Left renal cortex interstitium (tissue), 4 donors: ENCODE data around the gene SIGLEC8. TPM values are rescaled to one million over a fixed set of nuclear protein-coding genes. Genes with fewer than 3 reads are reported as not detected.
"Not testable (repeated sequence)": the region's sequence is repeated elsewhere in the genome, so short reads cannot be mapped to it uniquely, and the experiment has no call there.

Experiments used
- DNase-seq, 4 donors: peaks; one replicate each; pipeline ENCODE4 v3.0.0-alpha.2; 2013; ENCODE audit warnings: low read depth in 4 of 4, low spot score in 2 of 4, missing footprints in 1 of 4
- polyA plus RNA-seq, 4 donors: library from polyadenylated mRNA; unstranded; fragments of 120-200 nt; gene quantifications; one replicate each; pipeline ENCODE4 v1.2.1, GENCODE V29; 2013; ENCODE audit not compliant: insufficient read length in 4 of 4

Gene SIGLEC8
- polyA plus RNA-seq, 4 donors, result 0.04 to 0.07 TPM; not detected in 2

DNA sequence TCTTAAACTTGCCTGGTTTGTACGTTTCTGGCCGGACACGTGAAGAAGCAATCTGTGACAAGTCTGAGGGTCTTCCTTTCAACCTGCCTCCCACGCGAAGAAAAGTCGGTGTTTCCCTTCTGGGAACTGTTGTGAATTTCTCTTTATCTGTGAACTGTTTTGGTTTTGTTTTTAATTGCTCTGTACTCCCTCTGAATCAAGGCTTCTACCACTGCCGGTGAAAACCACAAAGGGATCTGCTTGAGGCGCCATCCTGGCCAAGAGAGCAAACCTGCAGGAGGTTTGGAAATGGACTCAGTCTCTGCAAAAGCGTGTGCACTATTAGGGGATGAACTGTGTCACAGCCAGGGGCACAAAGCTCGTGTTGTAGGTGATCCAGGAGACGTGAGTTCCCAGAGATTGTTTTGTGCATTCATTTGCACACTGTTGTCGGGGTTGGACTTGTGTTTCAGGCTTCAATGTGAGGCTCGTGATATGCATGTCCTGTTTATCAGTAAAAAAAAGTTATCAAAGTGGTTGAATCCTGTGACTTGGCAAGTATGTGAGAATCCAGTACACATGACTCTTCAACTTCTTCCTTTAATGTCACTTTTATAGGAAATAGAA, 9.7 kb downstream of the SIGLEC8 start:
- DNase-seq, result no peak

DNA sequence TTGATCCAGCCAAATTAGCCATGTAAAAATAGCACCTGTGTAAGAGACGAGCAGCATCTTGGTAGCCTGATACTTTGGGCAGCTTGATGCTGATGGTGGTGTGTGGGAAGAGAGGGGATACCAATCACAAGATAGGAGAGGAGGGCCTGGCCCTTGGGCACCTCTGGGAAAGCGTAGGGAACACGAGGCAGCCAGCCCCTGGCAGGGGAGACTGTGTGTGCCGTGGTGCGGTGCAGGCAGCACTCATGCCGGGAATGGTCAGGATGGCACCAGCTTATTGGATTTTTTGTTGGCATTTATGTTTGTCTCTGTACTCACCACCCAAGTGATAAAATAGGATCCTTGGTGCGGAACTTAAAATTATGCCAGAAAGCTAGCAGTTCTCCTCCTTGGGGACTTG, 10.2 kb downstream of the SIGLEC8 start:
- DNase-seq, result no peak

DNA sequence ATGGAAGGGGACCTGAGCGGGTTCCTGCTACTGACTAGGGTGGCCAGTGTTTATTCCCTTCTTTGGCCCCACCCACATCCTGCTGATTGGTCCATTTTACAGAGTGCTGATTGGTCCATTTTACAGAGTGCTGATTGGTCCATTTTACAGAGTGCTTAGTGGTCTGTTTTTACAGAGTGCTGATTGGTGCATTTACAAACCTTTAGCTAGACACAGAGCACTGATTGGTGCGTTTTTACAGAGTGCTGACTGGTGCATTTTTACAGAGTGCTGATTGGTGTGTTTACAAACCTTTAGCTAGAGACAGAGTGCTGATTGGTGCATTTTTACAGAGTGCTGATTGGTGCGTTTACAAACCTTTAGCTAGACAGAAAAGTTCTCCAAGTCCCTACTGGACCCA, 10.7 kb downstream of the SIGLEC8 start:
- not testable (repeated sequence) for DNase-seq

DNA sequence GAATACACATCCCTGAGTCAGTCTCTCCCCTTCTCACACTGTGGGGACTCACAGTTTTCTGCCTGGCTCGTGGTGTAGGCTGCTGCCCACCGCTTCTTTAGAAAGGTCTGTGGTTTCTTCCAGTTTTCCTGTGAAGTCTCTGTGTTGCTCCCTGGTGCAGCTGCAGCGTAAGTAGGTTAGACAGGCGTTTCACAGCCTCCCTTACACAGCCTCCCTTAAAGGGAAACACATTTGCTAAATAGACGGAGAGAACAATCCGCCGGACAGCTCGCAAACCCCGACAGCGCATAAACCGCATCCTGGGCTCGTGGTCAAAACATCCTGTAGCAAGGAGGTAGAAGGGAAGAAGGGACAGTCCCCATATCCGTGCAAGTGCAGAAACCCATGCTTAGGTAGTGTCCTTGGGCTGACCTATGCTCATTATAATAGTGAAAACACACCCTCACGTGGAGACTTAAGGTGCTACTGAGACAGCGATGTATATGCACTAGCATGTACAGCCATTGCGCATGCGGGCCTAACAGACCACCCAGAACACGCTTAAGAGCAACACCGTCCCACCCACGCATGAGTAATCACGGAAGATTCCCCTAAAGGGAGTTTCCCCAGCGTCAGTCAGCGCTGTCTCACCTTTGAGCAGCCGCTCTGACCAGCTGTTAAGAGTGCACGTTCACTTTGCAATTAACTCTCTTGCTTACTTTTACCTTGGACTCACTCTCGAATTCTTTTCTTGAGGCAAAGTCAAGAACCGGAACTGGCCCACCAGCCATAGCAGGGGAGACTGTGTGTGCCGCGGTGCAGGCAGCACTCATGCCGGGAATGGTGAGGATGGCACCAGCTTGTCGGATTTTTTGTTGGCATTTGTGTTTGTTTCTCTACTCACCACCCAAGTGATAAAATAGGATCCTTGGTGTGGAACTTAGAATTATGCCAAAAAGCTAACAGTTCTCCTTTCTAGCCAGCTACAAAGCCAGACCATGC, 16.6 kb downstream of the SIGLEC8 start:
- DNase-seq, result no peak

DNA sequence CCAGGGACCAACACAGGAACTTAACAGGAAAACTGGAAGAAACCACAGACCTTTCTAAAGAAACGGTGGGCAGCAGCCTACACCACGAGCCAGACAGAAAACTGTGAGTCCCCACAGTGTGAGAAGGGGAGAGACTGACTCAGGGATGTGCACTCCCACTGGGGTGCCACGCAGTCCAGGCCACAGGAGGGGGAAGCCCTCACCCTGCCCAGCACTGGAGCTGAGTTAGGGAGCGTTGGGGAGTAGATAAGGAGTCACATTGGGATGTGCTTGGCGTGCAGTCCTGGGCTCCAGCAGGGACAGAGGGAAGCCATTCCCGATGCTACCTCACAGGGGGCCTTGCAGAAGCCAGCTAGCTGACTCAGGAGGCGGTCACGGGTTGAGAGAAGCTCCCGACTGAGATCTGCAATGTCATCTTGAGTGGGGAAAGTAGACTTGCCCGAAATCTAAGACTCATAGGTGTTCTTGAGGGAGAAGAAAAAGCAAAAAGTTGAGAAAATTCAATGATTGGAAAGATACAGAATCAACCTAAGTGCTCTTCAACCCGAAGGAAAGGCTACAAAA, 17.3 kb downstream of the SIGLEC8 start:
- DNase-seq, result no peak

DNA sequence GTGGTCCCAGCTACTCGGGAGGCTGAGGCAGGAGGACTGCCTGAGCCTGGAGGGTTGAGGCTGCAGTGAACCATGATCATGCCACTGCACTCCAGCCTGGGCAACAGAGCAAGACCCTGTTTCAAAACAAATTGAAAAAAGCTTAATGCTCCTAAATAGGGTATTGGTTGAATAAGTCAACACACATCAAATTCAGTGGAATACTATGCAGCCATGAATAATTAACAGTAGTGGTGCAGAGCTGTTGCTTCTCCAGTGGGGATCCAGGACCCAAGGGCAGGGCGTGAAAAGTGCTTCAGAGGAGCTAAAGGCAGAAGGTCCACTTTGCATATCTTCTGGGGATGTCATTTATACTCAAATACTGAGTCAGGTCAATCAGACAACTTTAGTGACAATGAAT, 18.2 kb downstream of the SIGLEC8 start:
- no peak for DNase-seq

DNA sequence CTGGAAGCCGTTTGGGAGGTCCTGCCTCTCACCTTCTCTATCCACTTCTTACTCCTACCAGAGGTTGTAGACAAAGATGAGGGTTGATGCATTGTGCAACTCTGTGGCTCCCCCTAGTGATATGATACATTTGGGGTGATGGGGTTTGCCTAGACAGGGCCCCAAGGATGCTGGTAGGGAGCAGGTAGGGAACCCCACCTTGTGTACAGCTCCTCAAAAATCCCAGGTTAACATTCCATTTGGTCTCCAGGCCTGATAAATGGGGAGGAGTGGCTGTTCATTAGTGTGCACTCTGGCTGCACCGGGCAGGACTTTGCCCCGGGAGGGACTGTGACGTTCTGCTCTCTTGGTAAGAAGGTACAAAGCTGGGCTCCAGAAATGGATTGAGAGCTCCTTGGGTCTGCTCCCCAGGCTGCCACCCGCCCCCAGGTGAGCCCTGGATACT, 19.2 kb downstream of the SIGLEC8 start:
- no peak for DNase-seq

DNA sequence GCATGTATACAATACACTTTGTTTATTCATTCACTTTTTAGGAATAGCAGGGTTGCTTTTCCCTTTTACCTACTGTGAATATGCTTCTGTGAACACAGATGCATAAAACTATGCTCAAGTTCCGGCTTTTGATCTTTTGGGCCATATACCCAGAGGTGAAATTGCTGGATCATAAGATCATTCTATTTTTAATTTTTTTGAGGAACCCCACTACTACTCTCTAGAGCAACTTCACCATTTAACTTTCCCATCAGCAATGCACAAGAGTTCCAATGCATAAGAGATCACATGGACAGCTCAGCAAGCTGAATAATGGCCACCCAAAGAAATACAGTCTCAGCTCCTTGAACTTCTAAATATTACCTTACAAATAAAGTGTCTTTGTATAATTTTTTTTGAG, 23.8 kb downstream of the SIGLEC8 start:
- DNase-seq, result no peak

DNA sequence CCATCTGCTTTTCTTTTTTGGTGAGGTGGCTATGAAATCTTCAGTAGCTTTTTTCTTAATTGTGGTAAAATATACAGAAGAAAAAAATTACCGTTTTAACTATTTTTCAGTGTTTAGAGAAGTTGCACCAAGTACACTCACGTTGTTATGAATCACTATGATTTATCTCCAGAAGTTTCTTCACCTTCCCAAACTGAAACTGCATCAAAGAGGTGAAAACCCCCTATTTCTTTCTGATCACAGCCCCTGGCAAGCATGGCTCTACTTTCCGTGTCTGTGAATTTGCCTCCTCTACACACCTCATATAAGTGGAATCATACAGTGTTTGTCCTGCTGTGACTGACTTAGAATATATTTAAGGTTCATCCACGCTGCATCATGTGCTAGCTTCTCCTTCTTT, 25.2 kb downstream of the SIGLEC8 start:
- DNase-seq, result no peak

DNA sequence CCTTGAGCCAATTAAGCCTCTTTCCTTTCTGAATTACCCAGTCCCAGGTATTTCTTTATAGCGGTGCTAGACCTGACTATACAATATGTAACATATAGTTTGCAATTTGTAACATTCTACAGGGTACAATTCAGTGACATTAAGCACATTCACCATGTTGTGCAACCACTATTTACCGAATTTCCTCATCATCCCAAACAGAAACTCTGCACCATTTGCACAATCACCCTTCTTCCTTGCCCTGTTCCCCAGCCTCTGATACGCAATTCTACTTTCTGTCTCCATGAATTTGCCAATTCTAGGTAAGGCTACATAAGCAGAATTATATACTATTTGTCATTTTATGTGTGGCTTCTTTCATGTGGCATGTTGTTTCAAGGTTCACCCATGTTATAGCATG, 27.1 kb downstream of the SIGLEC8 start:
- no peak for DNase-seq

DNA sequence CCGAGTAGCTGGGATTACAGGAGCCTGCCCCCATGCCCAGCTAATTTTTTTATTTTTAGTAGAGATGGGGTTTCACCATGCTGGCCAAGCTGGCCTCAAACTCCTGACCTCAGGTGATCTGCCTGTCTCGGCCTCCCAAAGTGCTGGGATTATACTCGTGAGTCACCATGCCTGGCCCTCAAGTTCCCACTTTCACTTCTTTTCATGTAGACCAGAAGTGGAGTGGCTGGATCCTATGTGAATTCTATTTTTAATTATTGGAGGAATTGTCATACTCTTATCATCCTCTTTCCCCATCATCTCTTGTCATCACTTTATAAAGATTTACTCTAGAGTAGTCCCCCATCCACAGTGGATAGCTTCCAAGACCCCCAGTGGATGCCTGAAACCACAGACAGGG, 28.0 kb downstream of the SIGLEC8 start:
- no peak for DNase-seq

DNA sequence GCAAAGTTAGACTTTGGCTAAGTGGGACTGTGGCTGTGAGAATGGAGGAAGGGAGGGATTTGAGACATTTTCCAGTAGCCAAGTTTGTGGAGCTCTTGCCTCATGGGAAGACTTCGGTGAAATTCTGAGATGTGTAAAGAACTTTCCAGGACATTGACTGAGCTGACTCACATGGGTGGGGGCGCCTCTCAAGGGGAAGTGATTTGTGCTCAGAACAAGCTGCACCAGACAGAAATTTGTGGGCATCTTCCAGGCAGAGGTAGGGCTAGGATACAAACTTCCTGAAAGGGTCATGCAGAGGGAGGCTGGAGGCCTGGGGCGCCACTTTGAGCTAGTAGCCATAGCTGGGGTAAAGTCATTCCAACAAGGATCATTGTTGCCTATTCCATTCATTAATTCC, 31.1 kb downstream of the SIGLEC8 start:
- no peak for DNase-seq

DNA sequence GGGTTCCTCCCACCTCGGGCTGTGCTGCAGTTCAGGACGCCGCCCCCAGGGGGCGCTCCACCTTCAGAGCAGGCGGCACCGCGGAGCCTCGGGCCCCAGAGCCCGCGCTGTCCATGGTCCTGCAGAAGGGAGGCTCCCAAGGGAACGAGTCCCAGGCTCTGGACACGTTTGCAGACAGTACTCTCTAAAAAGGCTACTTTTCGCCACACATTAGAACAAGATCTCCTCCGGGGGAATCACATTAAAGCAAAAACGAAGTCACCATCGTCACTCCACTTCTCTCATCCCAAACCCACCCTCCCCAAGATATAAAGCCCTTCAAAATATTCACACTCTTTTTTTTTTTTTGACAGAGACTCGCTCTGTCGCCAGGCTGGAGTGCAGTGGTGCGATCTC, 36.2 kb downstream of the SIGLEC8 start:
- peak; percentile 36 to 77 (median 64) for DNase-seq

DNA sequence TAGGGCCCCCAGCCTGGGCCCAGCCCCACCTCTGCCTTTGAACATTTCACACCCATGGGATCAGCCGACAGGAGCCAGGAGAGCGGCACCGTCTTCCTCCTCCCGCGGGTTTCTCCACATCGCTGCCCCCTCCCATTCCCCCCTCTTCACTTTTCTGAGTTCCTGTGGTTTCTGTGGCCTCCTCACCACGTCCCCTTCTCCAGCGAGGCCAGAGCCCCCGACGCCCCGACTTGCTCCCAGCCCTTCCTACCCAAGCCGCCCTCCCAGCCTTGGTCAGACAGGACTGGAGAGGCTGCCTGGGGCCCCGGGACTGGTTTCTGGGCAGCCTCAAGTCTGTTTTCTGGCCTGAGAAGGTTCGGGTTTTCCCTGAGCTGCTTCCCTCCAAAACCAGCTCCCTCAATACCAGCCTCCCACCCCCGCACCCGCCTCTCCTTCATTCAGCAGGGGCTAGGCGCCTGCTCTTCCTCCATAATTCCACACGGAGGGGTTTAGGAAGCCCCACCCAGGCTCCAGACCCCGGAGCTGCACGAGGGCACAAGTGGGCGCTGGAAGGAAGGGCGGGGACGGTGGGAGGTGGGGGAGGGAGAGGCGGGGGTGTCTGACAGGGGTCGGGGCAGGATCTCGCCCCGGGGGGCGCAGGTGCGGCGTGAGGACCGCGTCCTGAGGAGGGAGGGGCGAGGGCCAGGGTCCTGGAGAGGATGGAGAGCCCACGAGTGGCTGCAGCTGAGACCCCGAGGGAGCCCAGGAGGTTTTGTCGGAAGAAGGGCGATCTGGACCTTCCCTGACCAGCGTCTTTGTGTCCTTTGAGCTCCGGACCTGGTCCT, 36.8 kb downstream of the SIGLEC8 start:
- DNase-seq, result no peak

DNA sequence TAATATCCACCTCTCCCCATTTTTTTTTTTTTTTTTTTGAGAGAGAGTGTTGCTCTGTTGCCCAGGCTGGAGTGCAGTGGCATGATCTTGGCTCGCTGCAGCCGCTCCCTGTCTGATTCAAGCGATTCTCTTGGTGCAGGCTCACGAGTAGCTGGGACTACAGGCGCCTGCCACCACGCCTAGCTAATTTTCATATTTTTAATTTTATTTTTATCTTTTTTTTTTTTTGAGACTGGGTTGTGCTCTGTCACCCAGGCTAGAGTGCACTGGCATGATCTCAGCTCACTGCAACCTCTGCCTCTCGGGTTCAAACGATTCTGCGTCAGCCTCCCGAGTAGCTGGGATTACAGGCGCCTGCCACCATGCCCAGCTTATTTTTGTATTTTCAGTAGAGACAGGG, 37.7 kb downstream of the SIGLEC8 start:
- DNase-seq, result not testable (repeated sequence)

DNA sequence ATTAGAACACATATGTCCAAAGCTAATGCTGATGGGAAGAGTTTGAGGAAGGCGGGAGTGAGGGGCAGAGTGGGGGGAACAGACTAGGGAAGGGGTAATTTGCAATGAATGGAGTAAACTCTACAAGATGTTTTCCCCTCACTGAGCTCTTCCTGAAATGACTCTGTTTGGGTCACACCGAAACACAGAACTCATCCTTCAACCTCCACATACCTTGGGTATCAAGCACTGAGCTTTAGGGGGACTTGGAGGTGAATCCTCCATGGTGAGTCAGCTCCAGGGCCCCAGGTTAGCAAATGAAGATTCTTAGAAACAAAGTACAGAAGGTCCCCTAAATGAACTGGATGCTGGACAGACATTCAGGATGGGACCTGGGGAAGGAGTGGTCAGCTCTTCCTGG, 39.5 kb downstream of the SIGLEC8 start:
- no peak for DNase-seq

DNA sequence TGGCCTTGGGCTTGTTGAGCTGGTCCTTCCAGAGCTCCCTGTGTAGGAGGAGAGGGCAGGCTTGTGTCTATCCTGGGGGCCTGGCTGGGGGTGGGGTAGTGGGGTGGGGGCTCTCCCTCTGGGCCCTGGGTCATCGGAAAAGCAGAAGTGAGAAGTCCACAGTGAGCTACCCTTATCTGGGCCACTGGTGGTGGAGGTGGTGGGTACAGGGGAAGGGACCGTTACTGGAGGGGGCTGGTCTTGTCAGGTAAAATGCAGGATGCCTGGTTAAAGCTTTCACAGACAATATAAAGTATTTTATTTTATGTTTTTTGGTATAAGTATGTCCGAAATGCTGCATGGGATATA, 40.5 kb downstream of the SIGLEC8 start:
- no peak for DNase-seq

DNA sequence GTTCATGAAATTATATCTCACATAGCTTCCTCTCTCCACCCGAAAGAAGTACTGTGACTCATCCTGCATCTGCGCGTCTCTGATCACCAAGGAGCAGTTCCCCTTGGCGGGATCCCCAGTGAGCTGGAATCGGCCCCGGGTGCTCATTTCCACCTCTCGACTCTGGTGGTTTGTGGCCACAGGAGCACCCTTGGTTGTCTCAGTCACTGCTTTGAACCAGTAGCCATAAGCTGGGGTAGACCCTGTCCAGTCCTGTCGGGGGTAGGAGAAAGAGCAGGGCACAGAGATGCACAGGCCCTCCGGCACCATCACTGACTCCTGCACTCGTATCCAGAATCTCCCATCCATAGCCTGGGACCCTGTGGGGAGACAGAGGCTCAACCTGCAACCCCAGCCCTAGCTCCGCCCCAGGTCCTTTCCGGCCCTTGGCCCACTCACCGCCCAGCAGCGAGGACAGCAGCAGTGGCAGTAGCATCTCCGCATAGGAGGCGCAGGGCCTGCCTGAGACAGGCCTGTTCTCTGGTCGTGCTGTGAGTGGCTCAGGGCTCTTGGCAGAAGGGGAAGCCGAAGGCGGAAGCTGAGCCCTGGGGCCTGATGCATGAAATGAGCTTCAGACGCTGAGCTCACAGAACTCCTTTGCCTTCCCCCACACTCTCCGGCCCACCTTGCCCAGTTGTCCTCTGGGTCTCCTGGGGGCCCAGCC, 41.0 kb downstream of the SIGLEC8 start, which contains the start of gene SIGLEC10:
Gene SIGLEC10 (minus strand): TSS at position 536 of the 703 bp plus-strand sequence. CDS start 61 bp downstream, at position 475.
- DNase-seq, result no peak

DNA sequence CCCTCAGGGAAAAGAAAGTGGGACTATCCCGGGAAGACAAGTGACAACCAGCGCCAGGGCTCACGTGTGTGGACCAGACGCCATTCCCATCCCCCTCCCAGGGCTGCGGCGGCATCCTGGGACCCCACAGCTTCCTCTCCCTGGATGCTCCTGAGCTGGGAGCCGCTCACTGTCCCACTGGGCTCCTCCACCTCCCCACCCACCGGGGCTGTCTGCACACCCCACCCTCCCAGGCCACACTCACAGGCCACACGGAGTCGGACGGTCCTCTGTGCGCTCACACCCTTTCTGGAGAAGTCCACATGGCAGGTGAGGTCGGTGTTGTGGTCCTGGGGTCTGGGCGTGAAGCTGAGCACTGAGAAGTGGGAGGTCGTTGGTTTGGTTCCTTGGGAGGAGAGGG, 41.8 kb downstream of the SIGLEC8 start:
- not testable (repeated sequence) for DNase-seq

DNA sequence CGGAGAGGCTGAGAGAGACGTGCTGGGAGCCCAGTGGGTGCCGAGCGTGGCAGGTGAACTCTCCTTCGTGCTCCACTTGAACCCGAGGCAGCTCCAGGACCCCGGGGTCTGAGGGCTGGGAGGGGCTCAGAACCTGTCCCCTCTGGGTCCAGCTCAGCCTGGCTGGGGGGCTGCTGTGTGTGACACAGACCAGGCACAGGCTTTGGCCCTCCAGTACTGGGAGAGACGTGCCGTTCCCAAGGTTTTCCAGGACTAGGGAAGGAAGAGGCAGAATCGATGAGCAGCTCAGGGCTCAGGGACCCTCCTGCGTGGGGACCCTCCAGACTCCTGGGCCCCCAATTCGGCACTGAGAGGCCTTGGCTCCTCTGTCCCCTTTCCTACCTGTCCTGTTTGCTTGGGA, 43.1 kb downstream of the SIGLEC8 start:
- no peak for DNase-seq
